HL-60 (cell line): ENCODE data around the gene RNF5.

Source experiments
- DNase-seq, 2 experiments: peaks; one replicate each; pipeline ENCODE4 v3.0.0-alpha.2; 2010 to 2020; ENCODE audit warnings: low read depth in 1 of 2, low spot score in 1 of 2
- H3K27ac ChIP-seq: fragments of 250-450 bp; sonication (Bioruptor Pico); replicated peaks from 2 replicates; pipeline ENCODE4 v1.5.1; 2020; ENCODE audit warnings: mild to moderate bottlenecking, moderate library complexity
- H3K27me3 ChIP-seq: fragments of 250-450 bp; sonication (Bioruptor Pico); 2 replicates; pipeline ENCODE4 v1.5.1; 2021; ENCODE audit warnings: mild to moderate bottlenecking, moderate library complexity; ENCODE audit not compliant: insufficient read depth, poor library complexity, severe bottlenecking
- H3K4me3 ChIP-seq: replicated peaks from 2 replicates; pipeline ENCODE4 v1.5.1; 2011; ENCODE audit warnings: mild to moderate bottlenecking, control low read depth, low read length; ENCODE audit not compliant: insufficient read depth
- CTCF ChIP-seq: IDR thresholded peaks from one replicate; pipeline ENCODE4 v1.5.1; 2011; ENCODE audit warnings: low read length, control low read depth, inconsistent platforms; ENCODE audit not compliant: insufficient read depth
- GABPA ChIP-seq: IDR thresholded peaks from 2 replicates; pipeline ENCODE4 v1.6.1; 2012; ENCODE audit warnings: low read depth
- POLR2AphosphoS5 ChIP-seq: IDR thresholded peaks from 2 replicates; pipeline ENCODE4 v1.6.1; 2012; ENCODE audit warnings: low read depth
- SPI1 ChIP-seq: IDR thresholded peaks from 2 replicates; pipeline ENCODE4 v1.6.1; 2012; ENCODE audit warnings: low read depth, mild to moderate bottlenecking, borderline replicate concordance
- TF ChIP-seq, protein P1 (sequence below): IDR thresholded peaks from 2 replicates; pipeline ENCODE4 v1.6.1; 2012; ENCODE audit warnings: low read depth; ENCODE audit not compliant: insufficient replicate concordance

Gene RNF5

DNA sequence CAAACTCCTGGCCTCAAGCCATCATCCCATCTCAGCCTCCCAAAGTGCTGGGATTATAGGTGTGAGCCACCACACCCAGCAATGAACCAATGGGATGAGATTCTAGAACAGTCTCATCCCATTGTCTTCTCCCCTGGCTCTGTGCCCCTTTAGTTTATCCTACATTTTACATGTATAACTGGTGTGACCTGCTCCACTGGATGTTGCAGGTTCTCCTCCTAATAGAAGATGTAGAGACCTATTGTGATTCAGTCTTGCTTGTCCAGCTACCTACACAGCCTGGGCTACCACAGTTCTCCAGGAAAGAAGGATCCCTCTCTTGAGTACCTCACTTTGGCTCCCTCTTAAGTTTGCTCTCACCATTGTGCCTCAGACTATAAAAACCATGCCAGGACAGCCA, 46.1 kb upstream of the RNF5 start:
- H3K27ac ChIP-seq, result no peak overlapping the region
- DNase-seq, result no peak
- TF ChIP-seq GABPA, result no peak
- TF ChIP-seq POLR2AphosphoS5, result no peak
- TF ChIP-seq, protein P1, sequence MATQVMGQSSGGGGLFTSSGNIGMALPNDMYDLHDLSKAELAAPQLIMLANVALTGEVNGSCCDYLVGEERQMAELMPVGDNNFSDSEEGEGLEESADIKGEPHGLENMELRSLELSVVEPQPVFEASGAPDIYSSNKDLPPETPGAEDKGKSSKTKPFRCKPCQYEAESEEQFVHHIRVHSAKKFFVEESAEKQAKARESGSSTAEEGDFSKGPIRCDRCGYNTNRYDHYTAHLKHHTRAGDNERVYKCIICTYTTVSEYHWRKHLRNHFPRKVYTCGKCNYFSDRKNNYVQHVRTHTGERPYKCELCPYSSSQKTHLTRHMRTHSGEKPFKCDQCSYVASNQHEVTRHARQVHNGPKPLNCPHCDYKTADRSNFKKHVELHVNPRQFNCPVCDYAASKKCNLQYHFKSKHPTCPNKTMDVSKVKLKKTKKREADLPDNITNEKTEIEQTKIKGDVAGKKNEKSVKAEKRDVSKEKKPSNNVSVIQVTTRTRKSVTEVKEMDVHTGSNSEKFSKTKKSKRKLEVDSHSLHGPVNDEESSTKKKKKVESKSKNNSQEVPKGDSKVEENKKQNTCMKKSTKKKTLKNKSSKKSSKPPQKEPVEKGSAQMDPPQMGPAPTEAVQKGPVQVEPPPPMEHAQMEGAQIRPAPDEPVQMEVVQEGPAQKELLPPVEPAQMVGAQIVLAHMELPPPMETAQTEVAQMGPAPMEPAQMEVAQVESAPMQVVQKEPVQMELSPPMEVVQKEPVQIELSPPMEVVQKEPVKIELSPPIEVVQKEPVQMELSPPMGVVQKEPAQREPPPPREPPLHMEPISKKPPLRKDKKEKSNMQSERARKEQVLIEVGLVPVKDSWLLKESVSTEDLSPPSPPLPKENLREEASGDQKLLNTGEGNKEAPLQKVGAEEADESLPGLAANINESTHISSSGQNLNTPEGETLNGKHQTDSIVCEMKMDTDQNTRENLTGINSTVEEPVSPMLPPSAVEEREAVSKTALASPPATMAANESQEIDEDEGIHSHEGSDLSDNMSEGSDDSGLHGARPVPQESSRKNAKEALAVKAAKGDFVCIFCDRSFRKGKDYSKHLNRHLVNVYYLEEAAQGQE, result no peak
- TF ChIP-seq SPI1, result no peak
- no peak overlapping the region for H3K4me3 ChIP-seq
- H3K27me3 ChIP-seq, result no peaks in the 10 kb centered on the region

DNA sequence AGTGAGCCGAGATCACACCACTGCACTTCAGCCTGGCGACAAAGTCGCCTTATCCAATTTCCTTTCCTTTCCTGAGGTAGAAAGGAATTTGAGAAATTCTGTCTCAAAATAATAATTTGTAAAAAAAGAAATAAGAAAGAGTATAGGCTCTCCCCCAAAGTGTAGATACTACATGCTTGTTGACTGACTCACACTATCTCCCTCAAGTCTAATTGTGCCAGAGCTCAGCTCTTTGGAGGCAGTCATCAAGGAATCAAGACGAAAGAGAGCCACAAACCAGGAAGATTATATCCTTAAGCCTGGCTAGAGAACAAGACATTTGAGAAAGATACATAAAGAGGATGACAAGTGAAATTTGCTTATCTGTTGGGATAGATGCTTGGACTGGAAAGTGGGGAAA, 44.4 kb upstream of the RNF5 start:
- TF ChIP-seq CTCF (no peak), GABPA (no peak), POLR2AphosphoS5 (no peak), SPI1 (no peak)
- TF ChIP-seq, protein P1, result no peak
- no peak for DNase-seq
- no peak overlapping the region for H3K4me3 ChIP-seq

GRCh38 chr6:32137454-32137853, 40.8 kb upstream of the RNF5 start:
- Histone ChIP-seq H3K4me3 (no peak overlapping the region), H3K27me3 (no peaks in the 10 kb centered on the region), H3K27ac (no peak overlapping the region)
- no peak for TF ChIP-seq CTCF
- no peak for TF ChIP-seq SPI1
- TF ChIP-seq, protein P1, result no peak
- TF ChIP-seq POLR2AphosphoS5, result no peak
- no peak for TF ChIP-seq GABPA
- DNase-seq, result no peak

More for the DNA sequence above, 44.4 kb upstream of the RNF5 start:
- H3K27ac ChIP-seq, result no peak overlapping the region
- H3K27me3 ChIP-seq, result no peaks in the 10 kb centered on the region

DNA sequence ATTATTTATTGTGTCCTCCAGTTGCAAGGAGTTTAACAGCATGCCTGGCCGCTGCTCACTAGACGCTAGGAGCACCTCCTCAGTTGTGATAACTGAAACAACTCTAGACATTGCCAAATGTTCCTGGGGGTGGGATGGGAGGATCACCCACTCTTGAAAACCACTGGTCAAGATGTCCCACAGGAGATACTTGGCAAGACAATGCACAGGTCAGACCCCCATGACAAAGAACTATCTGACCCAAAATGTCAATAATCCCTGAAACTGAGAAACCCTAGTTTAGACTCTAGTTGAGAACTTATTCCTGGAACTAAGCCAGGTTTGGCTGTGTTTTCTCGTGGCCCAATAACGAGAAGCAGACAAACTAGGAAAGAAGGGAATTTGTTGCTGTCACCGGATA, 38.6 kb upstream of the RNF5 start:
- no peak for DNase-seq
- H3K4me3 ChIP-seq, result no peak overlapping the region
- no peaks in the 10 kb centered on the region for H3K27me3 ChIP-seq
- H3K27ac ChIP-seq, result no peak overlapping the region
- TF ChIP-seq GABPA (no peak), POLR2AphosphoS5 (no peak), CTCF (no peak), SPI1 (no peak)
- TF ChIP-seq, protein P1, result no peak
